Neuronal stem cell (in vitro differentiated cells): ENCODE measurements around the gene SET.

Experiments used
- DNase-seq: peaks from one replicate; pipeline ENCODE4 v3.0.0-alpha.2; 2013; ENCODE audit warnings: low spot score
- H2AFZ ChIP-seq: one replicate; pipeline ENCODE4 v1.6.1; 2013; ENCODE audit warnings: mild to moderate bottlenecking, low read length, inconsistent platforms
- H2AK5ac ChIP-seq: 2 replicates; pipeline ENCODE4 v1.6.1; 2013; ENCODE audit warnings: low read depth, mild to moderate bottlenecking, inconsistent platforms, low read length, moderate library complexity, mixed read lengths
- H2BK120ac ChIP-seq: 2 replicates; pipeline ENCODE4 v1.6.1; 2013; ENCODE audit warnings: low read depth, mild to moderate bottlenecking, inconsistent platforms, low read length, moderate library complexity, mixed read lengths
- H2BK12ac ChIP-seq: one replicate; pipeline ENCODE4 v1.6.1; 2013; ENCODE audit warnings: low read length, inconsistent platforms
- H2BK15ac ChIP-seq: 2 replicates; pipeline ENCODE4 v1.6.1; 2013; ENCODE audit warnings: mild to moderate bottlenecking, low read length, inconsistent platforms, mixed read lengths
- H2BK5ac ChIP-seq: one replicate; pipeline ENCODE4 v1.6.1; 2013; ENCODE audit warnings: inconsistent platforms, mild to moderate bottlenecking, low read length, moderate library complexity
- H3K14ac ChIP-seq: one replicate; pipeline ENCODE4 v1.6.1; 2013; ENCODE audit warnings: low read length, inconsistent platforms
- H3K18ac ChIP-seq: 2 replicates; pipeline ENCODE4 v1.6.1; 2013; ENCODE audit warnings: low read length, inconsistent platforms
- H3K23ac ChIP-seq: 2 replicates; pipeline ENCODE4 v1.6.1; 2013; ENCODE audit warnings: low read depth, mild to moderate bottlenecking, mixed read lengths, low read length, inconsistent platforms; ENCODE audit not compliant: poor library complexity
- H3K27ac ChIP-seq: replicated peaks from 3 replicates; pipeline ENCODE4 v1.5.1; 2013; ENCODE audit warnings: low read length, inconsistent platforms
- H3K27me3 ChIP-seq, 3 experiments: 2 replicates each; pipeline ENCODE4 v1.6.1; 2013; ENCODE audit warnings: low read length in 3 of 3, mild to moderate bottlenecking in 2 of 3, inconsistent platforms in 1 of 3, low read depth in 1 of 3, mixed read lengths in 1 of 3, moderate library complexity in 1 of 3; ENCODE audit not compliant: control insufficient read depth in 3 of 3, insufficient read depth in 3 of 3
- H3K36me3 ChIP-seq, 2 donors: replicated peaks in 1 of 2; 2 replicates each; pipeline ENCODE4 v1.6.1; 2013; ENCODE audit warnings: low read length in 2 of 2; ENCODE audit not compliant: control insufficient read depth in 2 of 2, insufficient read depth in 2 of 2
- H3K4ac ChIP-seq: 2 replicates; pipeline ENCODE4 v1.6.1; 2013; ENCODE audit warnings: inconsistent platforms, mild to moderate bottlenecking, low read length, moderate library complexity
- H3K4me1 ChIP-seq, 2 donors: 1 replicate in 1 of 2; 2 replicates in 1 of 2; pipeline ENCODE4 v1.6.1; 2013; ENCODE audit warnings: low read length in 2 of 2, low read depth in 1 of 2; ENCODE audit not compliant: control insufficient read depth in 2 of 2, insufficient read depth in 1 of 2
- H3K4me2 ChIP-seq: one replicate; pipeline ENCODE4 v1.6.1; 2013; ENCODE audit warnings: mild to moderate bottlenecking, low read length, inconsistent platforms; ENCODE audit not compliant: insufficient read depth, poor library complexity, severe bottlenecking
- H3K4me3 ChIP-seq, 2 donors: 2 replicates each; pipeline ENCODE4 v1.5.1; 2013; ENCODE audit warnings: low read length in 2 of 2, mild to moderate bottlenecking in 2 of 2, inconsistent platforms in 1 of 2, moderate library complexity in 1 of 2
- H3K79me1 ChIP-seq: one replicate; pipeline ENCODE4 v1.6.1; 2013; ENCODE audit warnings: low read depth, mild to moderate bottlenecking, inconsistent platforms, low read length, moderate library complexity
- H3K9ac ChIP-seq: one replicate; pipeline ENCODE4 v1.6.1; 2013; ENCODE audit warnings: mild to moderate bottlenecking, low read depth, low read length, inconsistent platforms; ENCODE audit not compliant: poor library complexity
- H3K9me3 ChIP-seq, 2 donors: replicated peaks in 1 of 2; 2 replicates each; pipeline versions ENCODE3 to v1.6.1; 2013; ENCODE audit warnings: low read length in 2 of 2, mild to moderate bottlenecking in 2 of 2, inconsistent platforms in 1 of 2, low read depth in 1 of 2, mixed read lengths in 1 of 2, moderate library complexity in 1 of 2; ENCODE audit not compliant: control insufficient read depth in 2 of 2, insufficient read depth in 1 of 2
- H4K8ac ChIP-seq: one replicate; pipeline ENCODE4 v1.6.1; 2013; ENCODE audit warnings: low read depth, mild to moderate bottlenecking, inconsistent platforms, low read length, moderate library complexity
- H4K91ac ChIP-seq: one replicate; pipeline ENCODE4 v1.6.1; 2013; ENCODE audit warnings: low read length, low read depth, mild to moderate bottlenecking, inconsistent platforms; ENCODE audit not compliant: poor library complexity
- WGBS, 2 donors: extraction: QIAGEN DNeasy Blood & Tissue Kit; methylation state at CpG; one replicate each; pipeline ENCODE4 v1.1.7; 2013; ENCODE audit warnings: missing lambda C conversion rate in 2 of 2, mixed read lengths in 1 of 2; ENCODE audit not compliant: insufficient read length in 2 of 2, insufficient replicate concordance in 1 of 2; ENCODE audit errors: extremely low coverage in 2 of 2; 5-methylcytosine and 5-hydroxymethylcytosine counted together

SET gene

GRCh38 chr9:128712451-128713410 lies 23.7 kb downstream of the SET start:
- H3K9ac ChIP-seq, result peak overlapping the region; percentile 81
- no peak overlapping the region for H3K14ac ChIP-seq
- H3K27ac ChIP-seq, result no peak overlapping the region
- peak overlapping the region; percentile 53 for H2BK5ac ChIP-seq
- DNase-seq, result no peak
- H4K91ac ChIP-seq, result no peak overlapping the region
- no peak overlapping the region for H3K4ac ChIP-seq
- peak overlapping the region; percentile 31 for H3K23ac ChIP-seq
- H2AK5ac ChIP-seq, result no peak overlapping the region
- H2BK15ac ChIP-seq, result no peak overlapping the region
- peaks cover 12 to 61% of the 10 kb centered on the region in 2 donors for H3K36me3 ChIP-seq
- no peak overlapping the region for H2AFZ ChIP-seq
- no peak overlapping the region for H3K18ac ChIP-seq
- no peak overlapping the region for H2BK120ac ChIP-seq
- WGBS, 2 donors, result no CpG with 5 or more reads among the region's 26 CpGs
- H3K4me2 ChIP-seq, result peak overlapping the region; percentile 11
- H4K8ac ChIP-seq, result no peak overlapping the region
- H3K4me1 ChIP-seq, result no peaks in the 10 kb centered on the region
- H3K27me3 ChIP-seq, result no peaks in the 10 kb centered on the region
- H2BK12ac ChIP-seq, result no peak overlapping the region
- no peaks in the 10 kb centered on the region for H3K9me3 ChIP-seq
- H3K79me1 ChIP-seq, result no peaks in the 10 kb centered on the region
- peak overlapping the region in 1 of 2 donors; percentile 40 for H3K4me3 ChIP-seq

DNA sequence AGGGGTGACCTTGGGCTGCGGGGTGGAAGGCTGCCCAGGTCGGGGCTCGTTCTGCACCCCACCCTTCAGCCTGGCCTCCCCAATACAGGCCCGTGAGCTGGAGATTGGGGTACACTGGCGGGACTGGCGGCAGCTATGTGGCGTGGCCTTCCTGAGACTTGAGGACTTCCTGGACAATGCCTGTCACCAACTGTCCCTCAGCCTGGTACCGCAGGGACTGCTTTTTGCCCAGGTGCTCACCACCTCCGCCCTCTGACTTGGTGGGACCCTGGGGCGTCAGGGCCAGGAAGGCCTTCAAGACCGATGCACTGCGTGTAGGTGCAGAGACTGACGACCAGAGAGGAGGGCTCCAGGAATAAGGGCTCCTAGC lies 24.4 kb downstream of the SET start:
- Histone ChIP-seq H3K23ac (peak overlapping the region; percentile 31), H3K27me3 (no peaks in the 10 kb centered on the region), H2AK5ac (no peak overlapping the region), H3K9me3 (no peaks in the 10 kb centered on the region), H2AFZ (no peak overlapping the region), H3K79me1 (no peaks in the 10 kb centered on the region), H3K9ac (peak overlapping the region; percentile 81), H4K8ac (no peak overlapping the region), H2BK12ac (no peak overlapping the region), H3K4me1 (no peaks in the 10 kb centered on the region), H3K27ac (no peak overlapping the region), H2BK5ac (peak overlapping the region; percentile 53), H3K4ac (no peak overlapping the region), H4K91ac (no peak overlapping the region), H3K14ac (no peak overlapping the region), H2BK15ac (no peak overlapping the region), H3K36me3 (peaks cover 12 to 67% of the 10 kb centered on the region in 2 donors), H3K4me2 (no peak overlapping the region), H3K18ac (no peak overlapping the region), H3K4me3 (no peak overlapping the region), H2BK120ac (no peak overlapping the region)
- no peak for DNase-seq
- no CpG with 5 or more reads among the region's 13 CpGs for WGBS, 2 donors

DNA sequence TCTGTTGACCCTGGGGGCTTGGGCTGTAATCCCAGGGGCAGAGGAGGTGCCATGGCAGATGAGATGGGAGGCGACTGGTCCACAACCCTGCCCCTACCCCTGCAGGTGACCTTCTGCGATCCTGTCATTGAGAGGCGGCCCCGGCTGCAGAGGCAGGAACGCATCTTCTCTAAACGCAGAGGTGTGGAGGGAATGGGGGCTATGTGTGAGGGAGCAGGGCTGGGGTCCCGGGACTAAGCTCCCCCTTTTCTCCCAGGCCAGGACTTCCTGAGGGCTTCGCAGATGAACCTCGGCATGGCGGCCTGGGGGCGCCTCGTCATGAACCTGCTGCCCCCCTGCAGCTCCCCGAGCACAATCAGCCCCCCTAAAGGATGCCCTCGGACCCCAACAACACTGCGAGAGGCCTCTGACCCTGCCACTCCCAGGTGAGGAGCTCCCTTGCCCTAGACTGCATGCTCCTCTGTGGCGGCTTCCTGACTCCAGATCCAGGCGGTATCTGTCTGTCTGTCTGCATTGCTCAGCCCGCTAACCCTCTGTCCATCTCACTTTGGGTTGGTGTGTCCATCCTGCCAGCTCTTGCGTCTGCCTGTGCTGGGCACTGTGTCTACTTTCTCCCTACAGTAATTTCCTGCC lies 25.0 kb downstream of the SET start:
- Histone ChIP-seq H3K18ac (no peak overlapping the region), H2AK5ac (no peak overlapping the region), H3K4me1 (no peaks in the 10 kb centered on the region), H3K79me1 (no peaks in the 10 kb centered on the region), H4K8ac (no peak overlapping the region), H3K4me2 (no peak overlapping the region), H2BK15ac (no peak overlapping the region), H3K27me3 (no peaks in the 10 kb centered on the region), H2AFZ (no peak overlapping the region), H4K91ac (no peak overlapping the region), H3K14ac (no peak overlapping the region), H3K4me3 (no peak overlapping the region), H3K4ac (no peak overlapping the region), H3K9me3 (no peaks in the 10 kb centered on the region), H2BK5ac (no peak overlapping the region), H3K23ac (no peak overlapping the region), H3K27ac (no peak overlapping the region), H2BK12ac (no peak overlapping the region), H3K36me3 (peaks cover 12 to 66% of the 10 kb centered on the region in 2 donors), H3K9ac (no peak overlapping the region), H2BK120ac (no peak overlapping the region)
- WGBS, 2 donors, result no CpG with 5 or more reads among the region's 19 CpGs
- no peak for DNase-seq
